Loucy (cell line): Measurements from ENCODE around the gene KSR2.

Experiments used
- H2AFZ ChIP-seq: fragments of 200-600 bp; sonication (generic); 2 replicates; pipeline ENCODE4 v1.6.0; 2016; ENCODE audit warnings: antibody characterized with exemption, mild to moderate bottlenecking, low read length, moderate library complexity
- H3F3A ChIP-seq: fragments of 200-600 bp; 2 replicates; pipeline ENCODE4 v1.6.0; 2016; ENCODE audit warnings: antibody characterized with exemption, low read depth, mild to moderate bottlenecking
- H3K27me3 ChIP-seq: fragments of 200-600 bp; sonication (generic); 2 replicates; pipeline ENCODE4 v1.6.1; 2014; ENCODE audit warnings: low read length, mild to moderate bottlenecking; ENCODE audit not compliant: insufficient read depth, poor library complexity, severe bottlenecking
- H3K36me3 ChIP-seq: fragments of 200-600 bp; sonication (generic); 2 replicates; pipeline ENCODE4 v1.6.1; 2016; ENCODE audit warnings: low read length; ENCODE audit not compliant: insufficient read depth
- H3K4me1 ChIP-seq: fragments of 200-600 bp; sonication (generic); 2 replicates; pipeline ENCODE4 v1.5.1; 2014; ENCODE audit warnings: low read length, mild to moderate bottlenecking; ENCODE audit not compliant: insufficient read depth, poor library complexity, severe bottlenecking
- H3K4me2 ChIP-seq: fragments of 200-600 bp; sonication (generic); 2 replicates; pipeline ENCODE4 v1.6.0; 2014; ENCODE audit warnings: antibody characterized with exemption, low read length, low read depth, mild to moderate bottlenecking; ENCODE audit not compliant: poor library complexity, severe bottlenecking
- H3K4me3 ChIP-seq: fragments of 200-600 bp; sonication (generic); 2 replicates; pipeline ENCODE4 v1.5.1; 2014; ENCODE audit warnings: low read length, mild to moderate bottlenecking, mixed read lengths; ENCODE audit not compliant: poor library complexity, severe bottlenecking
- H3K79me2 ChIP-seq: fragments of 200-600 bp; sonication (generic); 2 replicates; pipeline ENCODE4 v1.6.1; 2014; ENCODE audit warnings: low read length; ENCODE audit not compliant: insufficient read depth
- H3K9ac ChIP-seq: fragments of 200-600 bp; sonication (generic); 2 replicates; pipeline ENCODE4 v1.6.0; 2014; ENCODE audit warnings: mild to moderate bottlenecking, low read depth, low read length, moderate library complexity; ENCODE audit not compliant: poor library complexity, severe bottlenecking
- H3K9me2 ChIP-seq: fragments of 200-600 bp; sonication (generic); replicated peaks from 2 replicates; pipeline ENCODE4 v1.6.1; 2016; ENCODE audit warnings: low read depth, low read length, mixed read lengths
- H3K9me3 ChIP-seq: fragments of 200-600 bp; sonication (generic); 2 replicates; pipeline ENCODE4 v1.6.1; 2014; ENCODE audit warnings: mild to moderate bottlenecking, antibody characterized with exemption, low read length, low read depth; ENCODE audit not compliant: insufficient read depth
- H4K20me1 ChIP-seq: fragments of 200-600 bp; sonication (generic); 2 replicates; pipeline ENCODE4 v1.6.0; 2014; ENCODE audit warnings: antibody characterized with exemption, low read length, mild to moderate bottlenecking; ENCODE audit not compliant: insufficient read depth, poor library complexity, severe bottlenecking
- EZH2phosphoT487 ChIP-seq: fragments of 200-600 bp; IDR thresholded peaks from 2 replicates; pipeline ENCODE4 v1.6.1; 2018; ENCODE audit warnings: antibody characterized with exemption, mild to moderate bottlenecking, moderate library complexity, borderline replicate concordance
- TF ChIP-seq, protein P1 (sequence below): fragments of 200-600 bp; sonication (generic); conservative IDR thresholded peaks from 2 replicates; pipeline ENCODE4 v1.5.1; 2014; ENCODE audit warnings: mild to moderate bottlenecking, antibody characterized with exemption, low read length

Gene KSR2

DNA sequence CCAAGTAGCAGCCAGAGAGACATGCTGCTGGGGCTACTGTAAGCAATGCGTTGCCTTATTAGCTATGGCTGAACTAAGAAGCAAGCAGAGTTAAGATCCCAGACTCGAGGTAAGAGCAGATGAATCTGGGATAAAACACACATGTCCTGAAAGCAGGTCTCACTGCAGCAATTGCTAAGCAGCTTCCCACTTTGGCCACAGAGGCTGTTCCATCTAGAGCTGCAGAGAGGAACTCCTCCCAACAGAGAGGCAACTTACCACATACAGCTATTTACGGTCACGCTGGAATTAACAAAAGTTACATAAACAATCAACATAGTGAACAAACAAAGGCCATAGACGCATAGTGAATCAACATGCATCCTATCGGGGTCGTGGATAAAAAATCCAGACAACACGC is 90.2 kb downstream of the KSR2 start:
- Histone ChIP-seq H3K4me3 (no peak overlapping the region), H3K4me1 (no peaks in the 10 kb centered on the region), H3K9me2 (no peaks in the 10 kb centered on the region; the same call in 1 of the 2 replicates), H2AFZ (no peak overlapping the region), H3K4me2 (no peak overlapping the region), H3K36me3 (no peaks in the 10 kb centered on the region), H3K27me3 (no peaks in the 10 kb centered on the region), H4K20me1 (no peaks in the 10 kb centered on the region), H3F3A (no peaks in the 10 kb centered on the region), H3K9me3 (no peaks in the 10 kb centered on the region), H3K79me2 (no peaks in the 10 kb centered on the region), H3K9ac (no peak overlapping the region)
- no peak for TF ChIP-seq EZH2phosphoT487
- TF ChIP-seq, protein P1, sequence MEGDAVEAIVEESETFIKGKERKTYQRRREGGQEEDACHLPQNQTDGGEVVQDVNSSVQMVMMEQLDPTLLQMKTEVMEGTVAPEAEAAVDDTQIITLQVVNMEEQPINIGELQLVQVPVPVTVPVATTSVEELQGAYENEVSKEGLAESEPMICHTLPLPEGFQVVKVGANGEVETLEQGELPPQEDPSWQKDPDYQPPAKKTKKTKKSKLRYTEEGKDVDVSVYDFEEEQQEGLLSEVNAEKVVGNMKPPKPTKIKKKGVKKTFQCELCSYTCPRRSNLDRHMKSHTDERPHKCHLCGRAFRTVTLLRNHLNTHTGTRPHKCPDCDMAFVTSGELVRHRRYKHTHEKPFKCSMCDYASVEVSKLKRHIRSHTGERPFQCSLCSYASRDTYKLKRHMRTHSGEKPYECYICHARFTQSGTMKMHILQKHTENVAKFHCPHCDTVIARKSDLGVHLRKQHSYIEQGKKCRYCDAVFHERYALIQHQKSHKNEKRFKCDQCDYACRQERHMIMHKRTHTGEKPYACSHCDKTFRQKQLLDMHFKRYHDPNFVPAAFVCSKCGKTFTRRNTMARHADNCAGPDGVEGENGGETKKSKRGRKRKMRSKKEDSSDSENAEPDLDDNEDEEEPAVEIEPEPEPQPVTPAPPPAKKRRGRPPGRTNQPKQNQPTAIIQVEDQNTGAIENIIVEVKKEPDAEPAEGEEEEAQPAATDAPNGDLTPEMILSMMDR: no peak

DNA sequence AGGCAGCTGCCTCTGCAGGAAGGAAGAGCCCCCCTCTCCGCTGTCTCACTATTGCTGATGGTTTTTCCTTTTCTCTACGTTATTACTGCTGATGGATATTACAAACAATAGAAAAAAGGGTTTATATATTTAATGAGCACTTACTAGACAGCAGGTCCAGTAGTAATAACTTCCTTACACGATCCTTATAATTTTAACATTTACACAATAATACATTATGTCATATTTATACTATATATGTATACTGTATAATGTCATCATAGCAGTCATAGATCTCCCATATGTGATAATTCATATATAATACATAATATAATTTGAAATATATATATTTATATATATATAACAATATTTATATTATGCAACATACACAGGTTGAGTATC is 92.4 kb downstream of the KSR2 start:
- Histone ChIP-seq H3K4me2 (no peak overlapping the region), H3K4me1 (no peaks in the 10 kb centered on the region), H3K27me3 (no peaks in the 10 kb centered on the region), H3K9ac (no peak overlapping the region), H3K79me2 (no peaks in the 10 kb centered on the region), H3K9me2 (no peaks in the 10 kb centered on the region; the same call in 1 of the 2 replicates), H3K4me3 (no peak overlapping the region), H3F3A (no peaks in the 10 kb centered on the region), H4K20me1 (no peaks in the 10 kb centered on the region), H3K9me3 (no peaks in the 10 kb centered on the region), H3K36me3 (no peaks in the 10 kb centered on the region), H2AFZ (no peak overlapping the region)
- no peak for TF ChIP-seq EZH2phosphoT487
- TF ChIP-seq, protein P1: no peak

DNA sequence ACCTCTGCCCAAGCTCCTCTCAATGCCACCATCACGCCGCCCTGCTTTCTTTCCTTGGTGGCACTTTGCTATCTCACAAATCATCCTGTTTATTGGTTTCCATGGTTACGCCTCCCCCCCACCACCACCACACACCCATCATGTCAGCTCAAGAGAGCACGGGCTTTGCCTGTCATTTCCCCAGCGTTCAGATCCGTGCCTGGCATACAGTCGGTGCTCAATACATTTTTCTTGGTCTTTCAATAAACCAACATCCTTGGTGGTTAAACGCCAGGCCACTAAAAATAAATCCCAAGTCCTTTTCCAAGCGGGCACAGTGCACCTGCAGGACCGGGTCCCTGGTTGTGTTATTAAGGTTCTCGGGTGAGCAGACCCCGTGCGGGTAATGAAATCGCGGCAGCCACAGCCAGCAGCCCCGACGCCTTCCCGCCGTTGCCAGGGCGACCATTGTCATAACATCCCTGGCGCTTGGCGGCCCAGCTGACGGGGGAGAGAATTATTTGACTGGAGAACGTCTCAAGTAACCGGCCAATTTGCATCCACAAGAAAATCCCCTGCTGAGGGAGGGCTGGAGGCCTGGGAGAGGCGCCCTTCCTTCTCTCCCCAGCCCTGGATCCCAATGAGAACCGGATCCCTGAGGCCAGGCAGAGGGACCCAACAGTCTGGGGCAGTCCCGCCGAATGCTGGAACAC is 92.9 kb downstream of the KSR2 start:
- no peaks in the 10 kb centered on the region for H3K9me2 ChIP-seq
- no peaks in the 10 kb centered on the region for H3K79me2 ChIP-seq
- H3K36me3 ChIP-seq: no peaks in the 10 kb centered on the region
- no peaks in the 10 kb centered on the region for H3K9me3 ChIP-seq
- H2AFZ ChIP-seq: no peak overlapping the region
- H4K20me1 ChIP-seq: no peaks in the 10 kb centered on the region
- H3K27me3 ChIP-seq: no peaks in the 10 kb centered on the region
- H3K9ac ChIP-seq: no peak overlapping the region
- H3K4me1 ChIP-seq: no peaks in the 10 kb centered on the region
- H3K4me3 ChIP-seq: no peak overlapping the region
- no peak overlapping the region for H3K4me2 ChIP-seq
- no peaks in the 10 kb centered on the region for H3F3A ChIP-seq
- TF ChIP-seq, protein P1: no peak
- no peak for TF ChIP-seq EZH2phosphoT487
